GM12865 (cell line): Measurements from ENCODE around the gene FBXL4.

Experiments
- DNase-seq: peaks from one replicate; pipeline ENCODE4 v3.0.0; 2010; ENCODE audit warnings: low read depth
- H3K4me3 ChIP-seq: 2 replicates; pipeline ENCODE4 v1.5.1; 2011; ENCODE audit warnings: mild to moderate bottlenecking, low read depth, low read length, control low read depth
- TF ChIP-seq, protein P1 (sequence below): IDR thresholded peaks from 2 replicates; pipeline ENCODE4 v1.5.1; 2011; ENCODE audit warnings: low read length, control low read depth, low read depth, inconsistent platforms; ENCODE audit not compliant: insufficient read depth; ENCODE audit errors: missing control alignments

FBXL4 gene

DNA sequence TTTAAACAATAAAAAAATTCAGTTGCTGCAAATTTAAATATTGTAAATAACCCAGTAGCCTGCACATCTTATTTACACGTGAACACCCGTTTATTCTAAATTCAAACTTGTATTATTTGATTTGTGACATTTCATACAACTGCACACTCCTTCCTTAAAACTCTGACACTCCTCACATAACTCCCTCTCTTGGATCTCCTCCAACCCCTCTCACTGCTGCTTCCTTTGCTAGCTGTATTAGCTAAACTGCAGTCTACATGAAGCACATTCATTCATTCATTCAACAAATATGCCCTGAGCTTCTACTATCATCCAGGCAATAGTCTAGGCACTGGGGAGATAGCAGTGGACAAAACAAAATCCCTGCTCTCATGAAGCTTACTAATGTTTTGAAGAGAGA, 47.0 kb downstream of the FBXL4 start:
- DNase-seq: no peak
- H3K4me3 ChIP-seq: no peak overlapping the region
- TF ChIP-seq, protein P1, sequence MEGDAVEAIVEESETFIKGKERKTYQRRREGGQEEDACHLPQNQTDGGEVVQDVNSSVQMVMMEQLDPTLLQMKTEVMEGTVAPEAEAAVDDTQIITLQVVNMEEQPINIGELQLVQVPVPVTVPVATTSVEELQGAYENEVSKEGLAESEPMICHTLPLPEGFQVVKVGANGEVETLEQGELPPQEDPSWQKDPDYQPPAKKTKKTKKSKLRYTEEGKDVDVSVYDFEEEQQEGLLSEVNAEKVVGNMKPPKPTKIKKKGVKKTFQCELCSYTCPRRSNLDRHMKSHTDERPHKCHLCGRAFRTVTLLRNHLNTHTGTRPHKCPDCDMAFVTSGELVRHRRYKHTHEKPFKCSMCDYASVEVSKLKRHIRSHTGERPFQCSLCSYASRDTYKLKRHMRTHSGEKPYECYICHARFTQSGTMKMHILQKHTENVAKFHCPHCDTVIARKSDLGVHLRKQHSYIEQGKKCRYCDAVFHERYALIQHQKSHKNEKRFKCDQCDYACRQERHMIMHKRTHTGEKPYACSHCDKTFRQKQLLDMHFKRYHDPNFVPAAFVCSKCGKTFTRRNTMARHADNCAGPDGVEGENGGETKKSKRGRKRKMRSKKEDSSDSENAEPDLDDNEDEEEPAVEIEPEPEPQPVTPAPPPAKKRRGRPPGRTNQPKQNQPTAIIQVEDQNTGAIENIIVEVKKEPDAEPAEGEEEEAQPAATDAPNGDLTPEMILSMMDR: no peak

DNA sequence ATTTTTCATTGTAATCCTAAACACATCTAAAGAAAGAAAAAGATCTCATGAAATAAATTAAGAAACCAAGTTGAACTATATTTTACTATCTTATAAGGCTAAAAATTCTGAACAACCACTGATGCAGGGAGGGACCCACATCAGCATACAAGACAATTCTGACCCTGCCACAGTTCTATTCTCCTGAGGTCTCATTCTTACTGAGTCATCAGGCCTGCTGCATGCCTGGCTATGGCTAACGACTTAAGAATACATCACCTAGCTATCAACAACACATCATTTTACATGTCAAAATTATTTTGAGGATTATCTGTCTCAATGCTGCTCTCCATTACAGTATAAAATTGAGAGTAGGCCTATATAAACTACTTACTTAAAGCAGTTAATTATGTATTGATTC, 52.9 kb downstream of the FBXL4 start:
- H3K4me3 ChIP-seq: no peak overlapping the region
- DNase-seq: no peak
- TF ChIP-seq, protein P1: no peak

DNA sequence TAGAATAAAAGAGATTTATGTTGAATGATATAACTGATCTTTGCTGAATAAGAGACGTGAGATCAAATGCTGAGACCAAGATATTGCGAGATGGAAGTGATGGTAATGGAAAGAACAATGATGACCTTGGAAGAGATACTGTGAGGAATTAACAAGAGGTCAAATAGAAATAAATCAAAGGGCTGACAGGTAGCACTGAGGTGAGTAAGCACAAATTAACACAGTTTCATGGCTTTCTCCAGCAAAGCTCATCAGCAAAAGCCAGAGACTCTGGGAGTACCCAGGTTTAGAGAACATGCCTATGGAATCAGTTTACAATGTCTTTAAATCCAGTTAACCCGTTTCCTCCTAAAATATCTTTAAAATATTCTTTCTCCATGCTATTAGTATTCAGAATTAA, 60.1 kb downstream of the FBXL4 start:
- no peak overlapping the region for H3K4me3 ChIP-seq
- no peak for DNase-seq
- TF ChIP-seq, protein P1: no peak

DNA sequence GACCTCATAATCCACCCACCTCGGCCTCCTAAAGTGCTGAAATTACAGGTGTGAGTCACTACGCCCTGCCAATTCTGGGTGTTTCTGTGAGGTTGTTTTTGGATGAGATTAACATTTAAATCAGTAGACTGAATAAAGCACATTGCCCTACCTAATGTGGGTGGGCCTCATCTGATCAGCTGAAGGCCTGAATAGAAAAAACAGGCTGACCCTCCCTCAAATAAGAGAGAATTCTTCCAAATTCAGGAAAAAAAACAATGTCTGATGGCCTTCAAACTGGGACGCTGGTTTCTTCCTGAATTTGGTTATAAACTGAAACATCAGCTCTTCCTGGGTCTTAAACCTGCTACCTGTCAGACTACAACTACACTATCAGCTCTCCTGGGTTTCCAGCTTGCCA, 62.4 kb downstream of the FBXL4 start:
- TF ChIP-seq, protein P1: no peak
- no peak for DNase-seq
- no peak overlapping the region for H3K4me3 ChIP-seq

DNA sequence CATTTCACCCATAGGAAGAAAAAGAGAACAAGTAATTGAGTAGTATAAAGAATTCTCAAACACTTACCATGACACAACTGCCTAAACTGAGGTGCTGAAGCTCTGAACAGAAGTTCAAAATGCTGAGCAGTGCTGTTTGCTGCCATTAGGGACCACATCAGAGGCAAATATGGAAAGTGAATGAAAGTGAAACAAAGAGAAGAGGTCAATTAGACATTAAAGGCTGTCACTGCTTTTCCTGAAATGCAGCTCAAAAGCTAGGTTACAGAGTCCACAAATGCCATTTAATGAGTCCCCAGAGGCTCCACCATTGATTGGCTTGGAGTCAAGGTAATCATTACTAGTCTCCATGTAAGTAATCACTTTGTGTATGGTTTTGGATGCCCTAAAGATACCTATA, 67.3 kb downstream of the FBXL4 start:
- H3K4me3 ChIP-seq: no peak overlapping the region
- peak; percentile 36 for DNase-seq
- TF ChIP-seq, protein P1: no peak

DNA sequence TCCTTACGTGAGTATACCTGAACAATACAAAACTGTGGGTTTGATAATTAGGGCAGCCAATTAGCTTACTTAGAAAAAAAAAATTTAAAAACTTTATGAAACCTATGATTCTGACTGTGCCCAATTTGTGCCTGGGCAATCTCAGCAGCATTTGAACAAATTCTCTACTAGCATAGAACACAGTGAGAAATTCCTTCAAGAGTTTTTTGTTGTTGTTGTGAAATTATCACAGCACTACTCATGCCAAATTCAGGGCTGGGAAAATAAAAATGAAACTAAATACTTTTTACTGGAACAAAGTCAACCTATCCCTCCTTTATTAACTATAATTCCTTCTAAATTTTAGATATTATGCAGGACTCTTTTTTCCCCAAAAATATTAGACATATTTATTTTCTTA, 70.5 kb downstream of the FBXL4 start:
- H3K4me3 ChIP-seq: no peak overlapping the region
- DNase-seq: no peak
- TF ChIP-seq, protein P1: no peak

DNA sequence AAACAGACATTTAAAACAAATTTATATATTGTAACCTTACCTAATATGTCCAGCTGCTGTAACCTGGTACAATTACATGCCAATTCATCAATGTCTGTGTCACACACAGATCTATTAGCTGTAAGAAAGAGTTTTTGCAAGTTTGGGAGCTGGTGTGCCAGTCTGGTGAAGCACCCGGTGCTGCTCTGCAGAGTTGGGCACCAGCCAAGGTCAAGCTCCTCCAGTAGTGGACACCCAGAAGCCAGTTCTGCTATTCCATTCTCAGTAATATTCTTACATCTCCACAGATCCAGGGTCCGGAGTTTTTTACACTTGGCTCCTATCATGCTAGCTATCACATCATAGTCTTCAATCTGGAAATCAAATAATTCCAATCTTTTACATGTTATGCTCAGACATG, 72.4 kb downstream of the FBXL4 start:
- TF ChIP-seq, protein P1: no peak

More for the DNA sequence above, 72.4 kb downstream of the FBXL4 start:
- no peak for DNase-seq
- H3K4me3 ChIP-seq: no peak overlapping the region
